ENCODE measurements around the gene ABCC10. TPM values are rescaled to one million over a fixed set of nuclear protein-coding genes. Genes with fewer than 3 reads are reported as not detected.
A peak's percentile ranks its signal among the peaks of the same experiment; 100 is the strongest.

ABCC10 gene
- total and polyA plus RNA-seq, 2 donors = 8.9 to 47.6 TPM

DNA sequence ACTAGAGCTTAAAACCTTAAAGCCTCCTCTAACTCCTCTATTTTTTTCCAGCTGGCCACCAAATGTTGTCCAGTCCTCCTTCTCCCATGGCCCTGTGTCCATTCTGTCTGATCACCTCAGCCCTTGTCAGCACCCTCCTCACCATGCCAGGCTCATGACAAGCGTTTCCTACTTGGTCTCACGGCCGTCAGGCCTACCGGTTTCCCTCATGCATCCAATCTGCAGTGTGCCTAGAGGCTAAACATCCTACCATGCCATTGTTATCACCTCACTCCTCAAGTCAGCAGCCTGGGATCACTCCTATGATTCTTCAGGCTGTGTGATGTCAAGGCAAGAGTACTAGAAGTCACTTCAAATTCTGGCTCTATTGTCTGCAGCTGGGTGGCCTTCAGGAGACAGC lies 40.4 kb downstream of the ABCC10 start:
- Histone ChIP-seq H3K27me3 (ENCODE audit: control insufficient read depth in 2 of 2, insufficient read depth in 1 of 2, low read length in 1 of 2) (peaks cover 0 to 40% of the 10 kb centered on the region in 2 donors), H3K36me3 (ENCODE audit: control insufficient read depth in 2 of 2, insufficient read depth in 2 of 2, low read length in 1 of 2) (no peaks in the 10 kb centered on the region), H3K27ac (ENCODE audit: low read depth in 1 of 2, low read length in 1 of 2) (no peak overlapping the region), H3K4me3 (ENCODE audit: low read length in 2 of 2) (no peak overlapping the region), H3K9me3 (ENCODE audit: control insufficient read depth in 2 of 2, insufficient read depth in 1 of 2, low read length in 1 of 2) (no peaks in the 10 kb centered on the region), H3K4me1 (ENCODE audit: control insufficient read depth in 2 of 2, insufficient read depth in 2 of 2, low read length in 2 of 2) (no peaks in the 10 kb centered on the region)
- WGBS = 97% methylated on average over 4 of the region's 4 CpGs
- no peak for DNase-seq (ENCODE audit: low read depth in 6 of 9, low spot score in 9 of 9)

DNA sequence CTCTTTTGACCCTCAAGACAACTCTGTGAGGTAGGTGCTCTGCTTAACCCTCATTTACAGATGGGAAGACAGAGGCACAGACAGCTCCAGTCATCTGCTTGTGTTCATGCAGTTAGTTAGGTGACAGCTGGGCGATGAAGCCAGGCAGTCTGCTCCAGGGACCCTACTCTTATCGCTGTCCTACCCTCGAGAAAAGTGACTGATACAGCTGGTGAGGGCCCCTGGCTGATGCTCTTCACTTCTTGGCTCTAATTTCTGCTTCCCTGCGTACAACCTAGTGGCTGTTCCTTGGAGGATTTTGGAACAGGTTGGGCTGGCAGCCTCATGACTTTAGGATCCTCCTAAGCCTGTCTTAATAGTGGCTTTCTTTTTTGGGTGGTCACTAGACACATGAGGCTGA lies 40.9 kb downstream of the ABCC10 start:
- Histone ChIP-seq H3K9me3 (ENCODE audit: control insufficient read depth in 2 of 2, insufficient read depth in 1 of 2, low read length in 1 of 2) (no peaks in the 10 kb centered on the region), H3K27ac (ENCODE audit: low read depth in 1 of 2, low read length in 1 of 2) (no peak overlapping the region), H3K27me3 (ENCODE audit: control insufficient read depth in 2 of 2, insufficient read depth in 1 of 2, low read length in 1 of 2) (peaks cover 0 to 36% of the 10 kb centered on the region in 2 donors), H3K4me1 (ENCODE audit: control insufficient read depth in 2 of 2, insufficient read depth in 2 of 2, low read length in 2 of 2) (no peaks in the 10 kb centered on the region), H3K36me3 (ENCODE audit: control insufficient read depth in 2 of 2, insufficient read depth in 2 of 2, low read length in 1 of 2) (no peaks in the 10 kb centered on the region), H3K4me3 (ENCODE audit: low read length in 2 of 2) (no peak overlapping the region)
- 94% methylated on average over 4 of the region's 4 CpGs for WGBS
- no peak for DNase-seq (ENCODE audit: low read depth in 6 of 9, low spot score in 9 of 9)

DNA sequence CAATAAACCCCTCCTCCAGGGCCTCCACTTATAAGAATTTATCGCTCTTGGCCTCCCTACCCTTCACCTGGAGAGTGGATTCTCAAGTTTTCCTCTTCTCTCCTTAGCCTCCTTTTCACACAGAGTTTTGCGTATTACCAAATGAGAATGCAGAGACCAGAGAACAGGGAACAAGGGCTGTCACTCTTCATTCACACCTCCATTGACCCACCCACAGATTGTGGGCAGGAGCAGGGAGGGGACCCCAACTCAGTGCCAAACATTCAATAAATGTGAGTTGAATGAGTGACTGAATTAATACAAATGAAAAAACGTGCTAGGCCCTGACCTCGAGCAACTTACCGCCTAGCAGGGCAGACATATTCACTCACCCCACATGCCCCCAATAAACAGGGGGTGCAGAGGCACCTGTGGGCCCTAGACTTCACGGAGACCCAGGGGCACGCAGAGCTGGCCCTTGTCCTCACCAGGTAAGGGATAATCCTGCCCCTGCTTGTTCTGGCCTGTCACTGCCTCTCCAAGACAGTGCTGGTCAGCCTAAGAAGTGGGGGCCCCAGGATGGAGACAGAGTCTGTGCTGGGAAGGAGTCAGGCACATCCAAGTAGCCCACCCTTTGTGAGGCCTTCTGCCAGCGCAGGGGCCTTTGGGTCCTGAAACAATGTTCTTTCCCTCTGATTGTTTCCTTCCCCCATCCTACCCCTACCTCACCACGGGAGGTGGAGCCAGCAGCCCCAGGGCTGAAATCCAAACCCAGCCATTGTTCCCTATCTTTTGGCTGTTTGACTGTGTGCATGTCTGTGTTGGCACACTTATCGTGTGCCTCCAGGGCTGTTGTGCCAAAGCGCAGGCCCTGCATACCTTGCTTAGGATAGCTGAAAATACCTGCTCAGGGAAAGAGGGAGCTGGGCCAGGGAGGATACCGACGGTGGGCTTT lies 41.7 kb downstream of the ABCC10 start:
- no peak for DNase-seq (ENCODE audit: low read depth in 6 of 9, low spot score in 9 of 9)
- H3K27ac ChIP-seq (ENCODE audit: low read depth in 1 of 2, low read length in 1 of 2) = no peak overlapping the region
- no peaks in the 10 kb centered on the region for H3K36me3 ChIP-seq (ENCODE audit: control insufficient read depth in 2 of 2, insufficient read depth in 2 of 2, low read length in 1 of 2)
- H3K27me3 ChIP-seq (ENCODE audit: control insufficient read depth in 2 of 2, insufficient read depth in 1 of 2, low read length in 1 of 2) = peaks cover 0 to 32% of the 10 kb centered on the region in 2 donors
- H3K4me3 ChIP-seq (ENCODE audit: low read length in 2 of 2) = no peak overlapping the region
- WGBS = 88% methylated on average over 13 of the region's 13 CpGs
- H3K9me3 ChIP-seq (ENCODE audit: control insufficient read depth in 2 of 2, insufficient read depth in 1 of 2, low read length in 1 of 2) = no peaks in the 10 kb centered on the region
- H3K4me1 ChIP-seq (ENCODE audit: control insufficient read depth in 2 of 2, insufficient read depth in 2 of 2, low read length in 2 of 2) = no peaks in the 10 kb centered on the region

- peaks cover 0 to 30% of the 10 kb centered on the region in 2 donors for H3K27me3 ChIP-seq (ENCODE audit: control insufficient read depth in 2 of 2, insufficient read depth in 1 of 2, low read length in 1 of 2)
- DNase-seq (ENCODE audit: low read depth in 6 of 9, low spot score in 9 of 9) = no peak
- no peaks in the 10 kb centered on the region for H3K4me1 ChIP-seq (ENCODE audit: control insufficient read depth in 2 of 2, insufficient read depth in 2 of 2, low read length in 2 of 2)
- 96% methylated on average over 7 of the region's 7 CpGs for WGBS
- no peak overlapping the region for H3K4me3 ChIP-seq (ENCODE audit: low read length in 2 of 2)
- no peaks in the 10 kb centered on the region for H3K9me3 ChIP-seq (ENCODE audit: control insufficient read depth in 2 of 2, insufficient read depth in 1 of 2, low read length in 1 of 2)
- no peak overlapping the region for H3K27ac ChIP-seq (ENCODE audit: low read depth in 1 of 2, low read length in 1 of 2)
- no peaks in the 10 kb centered on the region for H3K36me3 ChIP-seq (ENCODE audit: control insufficient read depth in 2 of 2, insufficient read depth in 2 of 2, low read length in 1 of 2)
These were observed 42.6 kb downstream of the ABCC10 start for GRCh38 chr6:43469947-43470346.

DNA sequence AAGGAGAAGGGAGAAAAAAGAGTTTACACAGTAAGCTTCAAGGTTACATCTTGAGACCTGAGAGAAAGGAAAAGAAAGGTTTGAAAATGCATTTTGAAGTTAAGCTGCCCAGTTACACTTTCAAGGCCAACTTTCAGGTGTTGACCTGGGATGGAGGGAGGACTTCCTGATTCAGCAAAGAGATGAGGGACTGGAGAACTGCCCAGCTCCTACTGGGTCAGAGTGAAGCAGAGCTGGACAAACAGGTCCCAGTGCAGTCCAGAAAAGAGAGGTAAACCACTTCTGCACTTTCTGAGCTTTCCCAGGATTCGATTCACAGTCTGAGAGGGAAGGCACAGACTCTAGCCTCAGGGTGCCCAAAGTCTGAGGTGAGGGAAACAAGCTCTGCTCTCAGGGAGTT lies 44.1 kb downstream of the ABCC10 start:
- Histone ChIP-seq H3K36me3 (ENCODE audit: control insufficient read depth in 2 of 2, insufficient read depth in 2 of 2, low read length in 1 of 2) (no peaks in the 10 kb centered on the region), H3K4me1 (ENCODE audit: control insufficient read depth in 2 of 2, insufficient read depth in 2 of 2, low read length in 2 of 2) (no peaks in the 10 kb centered on the region), H3K27me3 (ENCODE audit: control insufficient read depth in 2 of 2, insufficient read depth in 1 of 2, low read length in 1 of 2) (peaks cover 0 to 27% of the 10 kb centered on the region in 2 donors), H3K9me3 (ENCODE audit: control insufficient read depth in 2 of 2, insufficient read depth in 1 of 2, low read length in 1 of 2) (no peaks in the 10 kb centered on the region), H3K4me3 (ENCODE audit: low read length in 2 of 2) (no peak overlapping the region), H3K27ac (ENCODE audit: low read depth in 1 of 2, low read length in 1 of 2) (no peak overlapping the region)
- no peak for DNase-seq (ENCODE audit: low read depth in 6 of 9, low spot score in 9 of 9)
- 79% methylated on average over 1 of the region's 1 CpG for WGBS

DNA sequence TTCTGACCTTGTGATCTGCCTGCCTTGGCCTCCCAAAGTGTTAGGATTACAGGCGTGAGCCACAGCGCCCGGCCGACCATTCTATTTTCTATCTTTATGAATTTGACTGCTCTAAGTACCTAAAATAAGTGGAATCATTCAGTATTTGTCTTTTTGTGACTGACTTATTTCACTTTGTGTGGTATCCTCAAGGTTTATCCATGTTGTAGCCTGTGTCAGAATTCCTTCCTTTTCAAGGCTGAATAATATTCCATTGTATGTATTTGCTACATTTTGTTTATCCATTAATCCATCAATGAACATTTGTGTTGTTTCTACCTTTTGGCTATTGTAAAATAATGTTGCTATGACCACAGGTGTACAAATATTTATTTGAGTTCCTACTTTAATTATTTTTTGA lies 45.2 kb downstream of the ABCC10 start:
- WGBS = 99% methylated on average over 4 of the region's 4 CpGs
- peaks cover 0 to 22% of the 10 kb centered on the region in 2 donors for H3K27me3 ChIP-seq (ENCODE audit: control insufficient read depth in 2 of 2, insufficient read depth in 1 of 2, low read length in 1 of 2)
- no peak overlapping the region for H3K4me3 ChIP-seq (ENCODE audit: low read length in 2 of 2)
- H3K27ac ChIP-seq (ENCODE audit: low read depth in 1 of 2, low read length in 1 of 2) = no peak overlapping the region
- no peak for DNase-seq (ENCODE audit: low read depth in 6 of 9, low spot score in 9 of 9)
- H3K4me1 ChIP-seq (ENCODE audit: control insufficient read depth in 2 of 2, insufficient read depth in 2 of 2, low read length in 2 of 2) = peaks cover 0 to 6% of the 10 kb centered on the region in 2 donors
- no peaks in the 10 kb centered on the region for H3K9me3 ChIP-seq (ENCODE audit: control insufficient read depth in 2 of 2, insufficient read depth in 1 of 2, low read length in 1 of 2)
- H3K36me3 ChIP-seq (ENCODE audit: control insufficient read depth in 2 of 2, insufficient read depth in 2 of 2, low read length in 1 of 2) = no peaks in the 10 kb centered on the region

DNA sequence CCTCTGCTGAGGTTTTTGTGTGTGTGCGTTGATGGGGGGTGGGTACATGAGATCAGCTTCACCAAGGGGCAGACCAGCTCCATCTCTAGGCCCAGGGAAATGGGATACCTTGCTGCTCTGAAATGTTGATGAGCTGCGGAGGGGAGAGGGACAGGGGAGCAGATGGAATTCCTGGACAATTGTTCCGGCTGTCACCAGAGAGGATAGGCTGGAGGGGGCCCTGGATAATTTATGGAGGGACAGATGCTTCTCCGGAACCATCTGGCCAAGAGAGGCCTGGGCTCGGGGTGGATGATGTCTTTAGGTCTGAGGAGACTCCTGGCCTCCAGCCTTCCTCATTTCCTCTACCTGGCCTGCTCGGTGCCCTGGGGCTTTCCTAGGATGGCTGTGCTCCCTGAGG lies 48.2 kb downstream of the ABCC10 start:
- Histone ChIP-seq H3K27me3 (ENCODE audit: control insufficient read depth in 2 of 2, insufficient read depth in 1 of 2, low read length in 1 of 2) (peaks cover 0 to 6% of the 10 kb centered on the region in 2 donors), H3K4me1 (ENCODE audit: control insufficient read depth in 2 of 2, insufficient read depth in 2 of 2, low read length in 2 of 2) (peaks cover 6 to 16% of the 10 kb centered on the region in 2 donors), H3K27ac (ENCODE audit: low read depth in 1 of 2, low read length in 1 of 2) (no peak overlapping the region), H3K36me3 (ENCODE audit: control insufficient read depth in 2 of 2, insufficient read depth in 2 of 2, low read length in 1 of 2) (no peaks in the 10 kb centered on the region), H3K9me3 (ENCODE audit: control insufficient read depth in 2 of 2, insufficient read depth in 1 of 2, low read length in 1 of 2) (no peaks in the 10 kb centered on the region), H3K4me3 (ENCODE audit: low read length in 2 of 2) (no peak overlapping the region)
- 96% methylated on average over 6 of the region's 6 CpGs for WGBS
- DNase-seq (ENCODE audit: low read depth in 6 of 9, low spot score in 9 of 9) = no peak

DNA sequence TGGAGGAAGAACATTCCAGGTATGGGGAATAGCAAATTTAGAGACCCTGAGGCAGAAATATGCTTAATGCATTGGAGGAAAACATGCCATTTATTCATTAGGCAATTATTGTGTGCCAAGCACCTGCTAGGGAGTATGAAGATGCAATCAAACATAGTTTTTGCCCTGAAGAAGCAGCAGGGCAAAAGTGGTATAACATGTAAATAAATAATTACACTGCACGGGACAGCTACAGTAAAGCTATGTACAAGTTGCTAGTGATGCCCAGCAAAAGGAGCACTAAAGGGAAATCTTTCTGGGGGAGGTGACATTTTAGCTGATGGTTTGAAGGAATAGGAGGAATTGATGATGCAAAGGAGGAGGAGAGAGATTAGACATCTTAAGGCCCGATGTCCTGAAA lies 49.4 kb downstream of the ABCC10 start:
- Histone ChIP-seq H3K27ac (ENCODE audit: low read depth in 1 of 2, low read length in 1 of 2) (no peak overlapping the region), H3K9me3 (ENCODE audit: control insufficient read depth in 2 of 2, insufficient read depth in 1 of 2, low read length in 1 of 2) (no peaks in the 10 kb centered on the region), H3K27me3 (ENCODE audit: control insufficient read depth in 2 of 2, insufficient read depth in 1 of 2, low read length in 1 of 2) (peaks cover 0 to 2% of the 10 kb centered on the region in 2 donors), H3K36me3 (ENCODE audit: control insufficient read depth in 2 of 2, insufficient read depth in 2 of 2, low read length in 1 of 2) (no peaks in the 10 kb centered on the region), H3K4me1 (ENCODE audit: control insufficient read depth in 2 of 2, insufficient read depth in 2 of 2, low read length in 2 of 2) (peaks cover 6 to 16% of the 10 kb centered on the region in 2 donors), H3K4me3 (ENCODE audit: low read length in 2 of 2) (peak overlapping the region; percentile 75 to 85)
- DNase-seq (ENCODE audit: low read depth in 6 of 9, low spot score in 9 of 9) = peak in 1 of 9 donors; percentile 8
- 48% methylated on average over 2 of the region's 2 CpGs for WGBS

- peak; percentile 60 to 93 (median 83) for DNase-seq (ENCODE audit: low read depth in 6 of 9, low spot score in 9 of 9)
- peak within 1 kb of the TSS; percentile 75 to 85 for H3K4me3 ChIP-seq (ENCODE audit: low read length in 2 of 2)
- H3K9me3 ChIP-seq (ENCODE audit: control insufficient read depth in 2 of 2, insufficient read depth in 1 of 2, low read length in 1 of 2) = no peaks in the 10 kb centered on the region
- peaks cover 0 to 5% of the 10 kb centered on the region in 2 donors for H3K36me3 ChIP-seq (ENCODE audit: control insufficient read depth in 2 of 2, insufficient read depth in 2 of 2, low read length in 1 of 2)
- 2% methylated on average over 34 of the region's 34 CpGs for WGBS
- peaks cover 6 to 16% of the 10 kb centered on the region in 2 donors for H3K4me1 ChIP-seq (ENCODE audit: control insufficient read depth in 2 of 2, insufficient read depth in 2 of 2, low read length in 2 of 2)
- H3K27ac ChIP-seq (ENCODE audit: low read depth in 1 of 2, low read length in 1 of 2) = peak within 1 kb of the TSS; percentile 85 to 87
- peaks cover 0 to 1% of the 10 kb centered on the region in 2 donors for H3K27me3 ChIP-seq (ENCODE audit: control insufficient read depth in 2 of 2, insufficient read depth in 1 of 2, low read length in 1 of 2)
These were observed 50.1 kb downstream of the ABCC10 start, which contains the start of gene TJAP1 for GRCh38 chr6:43477235-43478007. TJAP1 (plus strand) TSS chr6:43477570; CDS start chr6:43499002, 21,432 bp downstream.
